H1 (cell line): Measurements from ENCODE around the gene FAM13C. TPM values are rescaled to one million over a fixed set of nuclear protein-coding genes. Genes with fewer than 3 reads are reported as not detected.

ENCODE experiments used
- RFX5 ChIP-seq: IDR thresholded peaks from 2 replicates; pipeline ENCODE4 v1.6.1; 2011; ENCODE audit warnings: low read depth, low read length, improper control_type of control experiment, borderline replicate concordance
- USF2 ChIP-seq: IDR thresholded peaks from 2 replicates; pipeline ENCODE4 v1.6.1; 2011; ENCODE audit warnings: low read length, improper control_type of control experiment
- polyA plus RNA-seq, 7 experiments: library from polyadenylated mRNA; depleted of rRNA in 3 of 7; stranded (reverse) in 5 of 7; unstranded in 2 of 7; fragments of >200 nt in 5 of 7; fragments of 200-250 nt in 2 of 7; gene quantifications; 1 replicate in 5 of 7; 2 replicates in 1 of 7; 4 replicates in 1 of 7; pipeline versions ENCODE4 v1.2.1 to v1.2.3, GENCODE V29; 2011 to 2013; ENCODE audit warnings: missing spikeins in 2 of 7, mixed read lengths in 2 of 7
- total RNA-seq: library from RNA; stranded (reverse); fragmentation: NEBNext Ultra II Directional; extraction: Animal tissue kit (Norgen Biotek cat#: 25700); gene quantifications from 2 replicates; pipeline ENCODE4 v1.2.1, GENCODE V29; 2021

The FAM13C gene
- total and polyA plus RNA-seq, 2 of the 8 experiments (the other 6 are each of a cell fraction or from before 2014, with no cell fraction given) = 0.56 to 0.62 TPM

- no peak for TF ChIP-seq USF2
- TF ChIP-seq RFX5 = no peak
Observed at GRCh38 chr10:59289853-59290252, 72.5 kb downstream of the FAM13C start (continued).
